HFF-Myc (cell line): Measurements from ENCODE around the gene PRKCE.

Experiments
- DNase-seq: peaks from one replicate; pipeline ENCODE4 v3.0.0-alpha.2; 2011; ENCODE audit warnings: low read depth; ENCODE audit errors: extremely low read depth
- H3K4me3 ChIP-seq: replicated peaks from 2 replicates; pipeline ENCODE4 v1.5.1; 2011; ENCODE audit warnings: low read depth, mild to moderate bottlenecking, control low read depth, low read length
- TF ChIP-seq, protein P1 (sequence below): IDR thresholded peaks from 2 replicates; pipeline ENCODE4 v1.5.1; 2012; ENCODE audit warnings: mild to moderate bottlenecking, low read depth, low read length, control low read depth; ENCODE audit errors: missing control alignments

The PRKCE gene

DNA sequence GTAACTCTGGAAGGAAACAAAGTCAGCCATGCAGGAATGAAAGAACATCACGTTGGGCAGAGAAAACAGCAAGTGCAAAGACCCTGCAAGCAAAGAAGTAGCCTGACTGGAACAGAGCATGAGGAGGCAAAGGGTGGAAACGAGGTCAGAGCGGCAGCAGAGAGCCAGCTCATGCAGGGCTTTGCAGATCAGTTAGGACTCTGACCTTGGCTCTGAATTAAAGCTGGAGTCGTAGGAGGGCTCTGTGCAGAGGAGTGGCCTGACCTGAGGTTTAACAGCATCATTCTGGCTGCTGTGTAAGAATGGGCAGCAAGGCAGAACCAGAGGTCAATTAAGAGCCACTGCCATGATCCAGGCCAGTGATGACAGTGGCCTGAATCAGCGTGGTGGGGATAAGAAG, 220.7 kb downstream of the PRKCE start:
- TF ChIP-seq, protein P1, sequence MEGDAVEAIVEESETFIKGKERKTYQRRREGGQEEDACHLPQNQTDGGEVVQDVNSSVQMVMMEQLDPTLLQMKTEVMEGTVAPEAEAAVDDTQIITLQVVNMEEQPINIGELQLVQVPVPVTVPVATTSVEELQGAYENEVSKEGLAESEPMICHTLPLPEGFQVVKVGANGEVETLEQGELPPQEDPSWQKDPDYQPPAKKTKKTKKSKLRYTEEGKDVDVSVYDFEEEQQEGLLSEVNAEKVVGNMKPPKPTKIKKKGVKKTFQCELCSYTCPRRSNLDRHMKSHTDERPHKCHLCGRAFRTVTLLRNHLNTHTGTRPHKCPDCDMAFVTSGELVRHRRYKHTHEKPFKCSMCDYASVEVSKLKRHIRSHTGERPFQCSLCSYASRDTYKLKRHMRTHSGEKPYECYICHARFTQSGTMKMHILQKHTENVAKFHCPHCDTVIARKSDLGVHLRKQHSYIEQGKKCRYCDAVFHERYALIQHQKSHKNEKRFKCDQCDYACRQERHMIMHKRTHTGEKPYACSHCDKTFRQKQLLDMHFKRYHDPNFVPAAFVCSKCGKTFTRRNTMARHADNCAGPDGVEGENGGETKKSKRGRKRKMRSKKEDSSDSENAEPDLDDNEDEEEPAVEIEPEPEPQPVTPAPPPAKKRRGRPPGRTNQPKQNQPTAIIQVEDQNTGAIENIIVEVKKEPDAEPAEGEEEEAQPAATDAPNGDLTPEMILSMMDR = no peak
- H3K4me3 ChIP-seq = no peak overlapping the region
- DNase-seq = no peak

DNA sequence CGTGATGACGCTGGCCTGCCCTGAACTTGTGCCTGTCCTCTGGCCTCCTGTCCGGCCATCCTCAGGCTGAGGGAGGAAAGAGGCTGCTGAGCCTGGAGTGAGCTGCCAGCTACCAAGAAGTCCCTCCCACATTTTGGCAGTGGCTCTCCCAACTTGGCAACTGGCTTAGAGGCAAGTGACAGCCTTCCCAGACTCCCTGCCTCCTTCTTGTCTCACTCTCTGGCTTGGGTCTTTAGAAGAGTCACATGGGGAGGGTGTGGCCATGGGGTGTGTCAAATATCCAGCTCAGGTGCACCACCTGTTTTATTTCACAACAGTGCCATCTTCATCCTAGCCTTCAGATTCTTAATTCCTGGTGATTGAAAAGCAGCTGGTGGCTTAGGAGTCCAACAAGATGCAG, 222.9 kb downstream of the PRKCE start:
- no peak overlapping the region for H3K4me3 ChIP-seq
- DNase-seq = no peak
- TF ChIP-seq, protein P1 = no peak

DNA sequence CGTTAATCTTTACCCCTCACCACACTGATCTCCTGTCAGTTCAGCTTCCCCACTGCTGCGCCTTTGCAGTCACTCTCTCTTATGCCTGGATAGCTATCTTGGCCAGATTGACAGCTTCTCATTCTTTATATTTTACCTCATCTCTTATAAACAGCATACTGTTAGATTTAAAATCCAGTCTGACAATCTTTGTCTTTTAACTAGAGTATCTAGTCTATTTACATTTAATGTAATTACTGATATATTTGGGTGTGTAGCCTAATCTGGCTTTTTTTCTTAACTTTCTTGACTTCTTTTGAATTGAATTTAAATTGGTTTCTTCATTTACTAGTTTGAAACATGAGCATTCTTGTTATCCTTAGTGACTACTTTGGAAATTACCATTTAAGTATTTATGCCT, 225.1 kb downstream of the PRKCE start:
- DNase-seq = no peak
- TF ChIP-seq, protein P1 = no peak
- H3K4me3 ChIP-seq = no peak overlapping the region

DNA sequence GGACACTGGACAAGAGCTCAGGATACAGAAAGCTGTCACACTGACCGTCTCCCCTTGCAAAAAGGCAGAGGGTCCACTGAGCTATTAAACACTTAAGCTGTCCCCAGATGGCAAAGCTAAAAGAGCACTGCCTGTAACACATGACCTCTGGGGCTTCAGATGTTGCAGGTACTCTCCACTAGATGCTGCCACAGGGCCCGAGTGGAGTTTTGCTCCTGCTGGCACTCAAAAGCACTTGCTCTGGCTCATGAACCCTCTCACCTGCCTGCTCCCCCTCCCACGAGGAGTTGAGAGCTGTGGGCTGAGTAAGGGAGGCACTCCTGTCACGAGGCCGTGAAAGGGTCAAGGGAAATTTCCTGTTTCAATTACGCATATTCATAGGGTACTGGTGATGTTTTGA, 227.9 kb downstream of the PRKCE start:
- H3K4me3 ChIP-seq = no peak overlapping the region
- no peak for DNase-seq
- TF ChIP-seq, protein P1 = no peak

DNA sequence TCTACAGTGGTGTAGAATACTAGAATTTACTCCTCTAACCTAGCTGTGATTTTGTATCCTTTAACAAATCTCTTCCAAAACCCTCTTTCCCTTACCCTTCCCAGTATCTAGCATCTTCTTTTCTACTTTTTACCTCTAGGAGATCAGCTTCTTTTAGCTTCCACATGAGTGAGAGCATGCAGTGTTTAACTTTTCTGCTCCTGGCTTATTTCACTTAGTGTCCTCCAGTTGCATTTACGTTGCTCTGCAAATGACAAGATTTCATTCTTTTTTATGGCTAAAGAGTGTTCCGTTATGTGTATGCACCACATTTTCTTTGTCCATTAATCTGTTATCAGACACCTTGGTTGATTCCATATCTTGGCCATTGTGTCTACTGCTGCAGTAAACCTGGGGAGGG, 228.5 kb downstream of the PRKCE start:
- no peak overlapping the region for H3K4me3 ChIP-seq
- TF ChIP-seq, protein P1 = no peak
- DNase-seq = no peak

DNA sequence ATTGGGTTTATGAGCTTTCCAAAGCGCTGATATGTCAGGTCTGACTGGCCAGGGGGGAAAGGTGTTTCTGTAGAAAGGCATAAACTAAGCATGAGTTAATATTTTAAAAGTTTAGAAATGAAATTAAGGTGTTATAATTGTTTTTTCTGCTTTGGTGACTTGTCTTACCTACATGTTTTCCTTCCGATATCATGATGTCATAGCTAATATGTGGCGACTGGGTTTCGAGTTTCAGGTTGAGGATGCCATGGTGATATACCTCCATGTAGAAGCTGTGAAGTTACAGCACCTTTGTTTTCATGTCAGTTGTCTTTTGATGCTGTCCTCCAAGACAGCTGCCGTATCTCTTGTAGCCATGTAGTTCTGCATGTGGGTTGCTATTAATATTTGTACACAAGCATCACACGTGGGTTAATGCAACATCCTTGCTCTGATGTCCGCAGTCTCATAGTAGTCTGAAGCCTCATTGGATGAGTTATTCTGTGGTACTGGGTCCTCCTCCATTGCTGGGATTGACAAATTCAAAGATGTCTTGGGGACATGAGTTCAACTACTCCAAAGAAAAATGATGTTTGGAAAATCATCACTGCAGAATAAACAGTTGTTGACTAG, 230.6 kb downstream of the PRKCE start:
- TF ChIP-seq, protein P1 = no peak
- no peak overlapping the region for H3K4me3 ChIP-seq
- DNase-seq = no peak
